GM18861 (cell line): ENCODE data around the gene PHACTR3.

Experiments
- ATAC-seq: cut with Tn5 transposase; IDR thresholded peaks from one replicate; pipeline ENCODE4 v1.9.1; 2021; ENCODE audit not compliant: unreplicated experiment

PHACTR3 gene

GRCh38 chr20:59573837-59574236 is 30.5 kb upstream of the PHACTR3 start:
- ATAC-seq: no peak

- ATAC-seq: no peak
These were observed 30.0 kb upstream of the PHACTR3 start for GRCh38 chr20:59574308-59574707.

GRCh38 chr20:59575216-59575615 is 29.1 kb upstream of the PHACTR3 start:
- ATAC-seq: no peak

- ATAC-seq: no peak
These were observed 28.7 kb upstream of the PHACTR3 start for GRCh38 chr20:59575653-59576052.

GRCh38 chr20:59576216-59576953 is 28.0 kb upstream of the PHACTR3 start:
- no peak for ATAC-seq

- no peak for ATAC-seq
These were observed 27.1 kb upstream of the PHACTR3 start for GRCh38 chr20:59577037-59577808.

- no peak for ATAC-seq
These were observed 26.4 kb upstream of the PHACTR3 start for GRCh38 chr20:59577809-59578435.

GRCh38 chr20:59578436-59579403 is 25.6 kb upstream of the PHACTR3 start:
- no peak for ATAC-seq

- ATAC-seq: no peak
These were observed 24.8 kb upstream of the PHACTR3 start for GRCh38 chr20:59579404-59580145.

- ATAC-seq: no peak
These were observed 24.0 kb upstream of the PHACTR3 start for GRCh38 chr20:59580146-59580946.

- ATAC-seq: no peak
These were observed 23.3 kb upstream of the PHACTR3 start for GRCh38 chr20:59580991-59581401.

GRCh38 chr20:59581993-59582679 is 22.2 kb upstream of the PHACTR3 start:
- no peak for ATAC-seq

GRCh38 chr20:59583428-59584277 is 20.7 kb upstream of the PHACTR3 start:
- ATAC-seq: no peak

- no peak for ATAC-seq
These were observed 19.9 kb upstream of the PHACTR3 start for GRCh38 chr20:59584278-59584925.

GRCh38 chr20:59585714-59586409 is 18.5 kb upstream of the PHACTR3 start:
- no peak for ATAC-seq

- no peak for ATAC-seq
These were observed 17.7 kb upstream of the PHACTR3 start for GRCh38 chr20:59586613-59587012.

GRCh38 chr20:59587570-59587969 is 16.8 kb upstream of the PHACTR3 start:
- ATAC-seq: no peak
